Endothelial cell of umbilical vein (primary cell): ENCODE results near the gene HNRNPC. TPM values are rescaled to one million over a fixed set of nuclear protein-coding genes. Genes with fewer than 3 reads are reported as not detected.

Source experiments
- BruUV-seq: library from RNA; stranded (reverse); fragments of 400-500 nt; replicated peaks from 2 replicates; lab custom pipeline; 2021; lab: Mats Ljungman, UMichigan
- CTCF ChIA-PET: fragments of 300-600, 350-600 bp; sonication (Branson Sonifier 250); formaldehyde crosslinking; loops from one replicate; lab custom pipeline; 2021; ENCODE audit warnings: antibody characterized with exemption, inconsistent platforms; lab: Charles Lee
- POLR2A ChIA-PET: fragments of 300-600, 350-600 bp; sonication (Branson Sonifier 250); formaldehyde crosslinking; loops from one replicate; lab custom pipeline; 2021; ENCODE audit warnings: antibody characterized with exemption, inconsistent platforms; lab: Charles Lee
- DNase-seq: peaks from one replicate; pipeline ENCODE4 v3.0.0-alpha.2; 2011; ENCODE audit warnings: low read depth, low spot score
- FAIRE-seq: peaks from 2 replicates; lab custom pipeline; 2011; peaks lifted over from hg19 to GRCh38; lab: Jason Lieb, UNC
- H2AFZ ChIP-seq: 2 replicates; pipeline ENCODE4 v1.6.0; 2012; ENCODE audit warnings: low read depth, low read length, control low read depth, inconsistent platforms
- H3K27ac ChIP-seq: 2 replicates; pipeline ENCODE4 v1.5.1; 2011; ENCODE audit warnings: low read depth, mild to moderate bottlenecking, control low read depth, low read length, moderate library complexity; ENCODE audit not compliant: insufficient read depth
- H3K27me3 ChIP-seq, 2 experiments: 2 replicates each; pipeline versions ENCODE4 v1.6.0 to v1.6.1; 2011; ENCODE audit warnings: low read length in 2 of 2, mixed read lengths in 1 of 2; ENCODE audit not compliant: control insufficient read depth in 2 of 2, insufficient read depth in 2 of 2
- H3K36me3 ChIP-seq, 2 experiments: 2 replicates in 1 of 2; 3 replicates in 1 of 2; pipeline ENCODE4 v1.5.1; 2011; ENCODE audit warnings: low read length in 2 of 2, mild to moderate bottlenecking in 1 of 2, moderate library complexity in 1 of 2; ENCODE audit not compliant: control insufficient read depth in 2 of 2, insufficient read depth in 2 of 2; ENCODE audit errors: extremely low read depth in 1 of 2
- H3K4me1 ChIP-seq: 3 replicates; pipeline ENCODE4 v1.5.1; 2011; ENCODE audit warnings: mild to moderate bottlenecking, low read length; ENCODE audit not compliant: control insufficient read depth, insufficient read depth; ENCODE audit errors: extremely low read depth
- H3K4me2 ChIP-seq: 2 replicates; pipeline ENCODE4 v1.6.1; 2011; ENCODE audit warnings: low read length, control low read depth, mixed read lengths; ENCODE audit not compliant: insufficient read depth
- H3K4me3 ChIP-seq, 3 experiments: fragments of 200-600 bp in 1 of 3; sonication (generic), shearing (Covaris generic) in 1 of 3; replicated peaks in 1 of 3; 2 replicates each; pipeline ENCODE4 v1.5.1; 2011 to 2016; ENCODE audit warnings: control low read depth in 3 of 3, low read length in 3 of 3, mild to moderate bottlenecking in 2 of 3, inconsistent platforms in 1 of 3, low read depth in 1 of 3, moderate library complexity in 1 of 3; ENCODE audit not compliant: insufficient read depth in 1 of 3
- H3K79me2 ChIP-seq: 2 replicates; pipeline ENCODE4 v1.6.0; 2012; ENCODE audit warnings: low read length, inconsistent platforms; ENCODE audit not compliant: control insufficient read depth, insufficient read depth
- H3K9ac ChIP-seq: replicated peaks from 2 replicates; pipeline ENCODE3; 2011; ENCODE audit warnings: low read length, control low read depth; ENCODE audit not compliant: insufficient read depth; ENCODE audit errors: extremely low read depth
- H3K9me1 ChIP-seq: replicated peaks from 3 replicates; pipeline ENCODE4 v1.6.0; 2011; ENCODE audit warnings: mild to moderate bottlenecking, low read length; ENCODE audit not compliant: control insufficient read depth, insufficient read depth; ENCODE audit errors: extremely low read depth
- H3K9me3 ChIP-seq: replicated peaks from 2 replicates; pipeline ENCODE4 v1.5.1; 2012; ENCODE audit warnings: low read length, inconsistent platforms; ENCODE audit not compliant: control insufficient read depth, insufficient read depth
- H4K20me1 ChIP-seq: replicated peaks from 2 replicates; pipeline ENCODE3; 2011; ENCODE audit warnings: mild to moderate bottlenecking, low read length; ENCODE audit not compliant: control insufficient read depth, insufficient read depth; ENCODE audit errors: extremely low read depth
- EZH2 ChIP-seq: IDR thresholded peaks from 2 replicates; pipeline ENCODE4 v1.6.1; 2012; ENCODE audit warnings: borderline replicate concordance, low read depth, mild to moderate bottlenecking, moderate library complexity, low read length, inconsistent platforms; ENCODE audit not compliant: severe bottlenecking
- FOS ChIP-seq: IDR thresholded peaks from 2 replicates; pipeline ENCODE4 v1.6.1; 2011; ENCODE audit warnings: mild to moderate bottlenecking, low read length, moderate library complexity, borderline replicate concordance; ENCODE audit not compliant: insufficient read depth
- GATA2 ChIP-seq: IDR thresholded peaks from 2 replicates; pipeline ENCODE4 v1.7.0; 2011; ENCODE audit warnings: low read depth, mild to moderate bottlenecking, moderate library complexity, mixed read lengths, low read length; ENCODE audit not compliant: insufficient read length, insufficient read depth
- JUN ChIP-seq: IDR thresholded peaks from 2 replicates; pipeline ENCODE4 v1.6.1; 2011; ENCODE audit warnings: borderline replicate concordance, low read depth; ENCODE audit not compliant: insufficient read length, insufficient read depth
- MYC ChIP-seq: IDR thresholded peaks from one replicate; pipeline ENCODE4 v1.6.1; 2011; ENCODE audit warnings: mild to moderate bottlenecking, low read depth, low read length
- POLR2A ChIP-seq: IDR thresholded peaks from 2 replicates; pipeline ENCODE4 v1.6.1; 2012; ENCODE audit warnings: low read depth, mild to moderate bottlenecking, control low read depth, low read length
- POLR2AphosphoS5 ChIP-seq: IDR thresholded peaks from 2 replicates; pipeline ENCODE4 v1.6.1; 2012; ENCODE audit warnings: low read depth, mild to moderate bottlenecking, control low read depth, low read length, moderate library complexity; ENCODE audit not compliant: insufficient read depth
- dilution Hi-C: fragments of 300-500 bp; cut with MboI; formaldehyde crosslinking; loops from one replicate; pipeline ENCODE4 v1.15.0; 2019; ENCODE audit warnings: low sequenced_read_pairs; ENCODE audit not compliant: extremely low pct_ligation_motif_present
- intact Hi-C: fragments of 100-400 bp; cut with micrococcal nuclease; formaldehyde crosslinking; loops from one replicate; pipeline ENCODE4 v1.10.0; 2022
- polyA plus RNA-seq, 4 experiments: library from polyadenylated mRNA; depleted of rRNA in 3 of 4; stranded (reverse) in 3 of 4; unstranded in 1 of 4; fragments of >200 nt; gene quantifications; 2 replicates each; pipeline versions ENCODE4 v1.2.1 to v1.2.3, GENCODE V29; 2011 to 2012; ENCODE audit warnings: missing spikeins in 1 of 4
- total RNA-seq: library from RNA; stranded (reverse); gene quantifications from 2 replicates; pipeline ENCODE4 v1.2.3, GENCODE V29; 2021
- TF ChIP-seq, protein P1 (sequence below), 2 donors: IDR thresholded peaks; 1 replicate in 1 of 2; 2 replicates in 1 of 2; pipeline ENCODE4 v1.5.1; 2011; ENCODE audit warnings: low read length in 2 of 2, mild to moderate bottlenecking in 2 of 2, moderate library complexity in 2 of 2, control low read depth in 1 of 2, inconsistent platforms in 1 of 2, low read depth in 1 of 2; ENCODE audit not compliant: insufficient read depth in 1 of 2; ENCODE audit errors: extremely low read depth in 1 of 2
- TF ChIP-seq, protein P2 (sequence below): IDR thresholded peaks from 2 replicates; pipeline ENCODE4 v1.6.1; 2011; ENCODE audit not compliant: insufficient read depth, insufficient read length

Gene HNRNPC
- total and polyA plus RNA-seq, 2 donors (not counting 3 experiments of a cell fraction or from before 2014, with no cell fraction given) = 531 to 674 TPM

DNA sequence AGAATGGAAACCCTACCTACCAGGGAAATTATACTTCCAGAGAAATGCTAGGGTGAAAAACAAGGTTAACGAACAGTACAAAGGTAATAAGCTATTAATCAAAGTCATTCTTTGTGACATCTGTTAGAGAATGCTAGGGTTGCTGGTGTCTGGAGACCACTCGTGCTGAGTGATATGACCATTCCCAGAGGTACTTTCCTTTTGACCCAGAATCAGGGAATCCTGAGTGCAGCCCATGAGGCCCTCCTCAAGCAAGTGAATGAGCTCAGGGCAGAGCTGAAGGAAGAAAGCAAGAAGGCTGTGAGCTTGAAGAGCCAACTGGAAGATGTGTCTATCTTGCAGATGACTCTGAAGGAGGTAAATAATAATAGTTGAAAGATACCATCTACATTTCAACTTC, 42.4 kb upstream of the HNRNPC start:
- intact Hi-C loops = no loop called here
- DNase-seq (no peak), FAIRE-seq (no peak)
- Histone ChIP-seq H3K9ac (no peak overlapping the region), H3K4me2 (no peak overlapping the region), H4K20me1 (no peaks in the 10 kb centered on the region), H3K27ac (no peak overlapping the region), H3K9me3 (no peaks in the 10 kb centered on the region), H3K79me2 (no peaks in the 10 kb centered on the region), H3K4me1 (no peaks in the 10 kb centered on the region), H2AFZ (no peak overlapping the region), H3K27me3 (peaks cover 6% of the 10 kb centered on the region in 2 experiments), H3K9me1 (no peaks in the 10 kb centered on the region), H3K36me3 (no peaks in the 10 kb centered on the region), H3K4me3 (no peak overlapping the region)
- dilution Hi-C loops = no loop called here
- POLR2A ChIA-PET = no interaction called here
- TF ChIP-seq POLR2AphosphoS5 (no peak), GATA2 (no peak), MYC (no peak), EZH2 (no peak), JUN (no peak), POLR2A (no peak), FOS (no peak)
- TF ChIP-seq, protein P1, sequence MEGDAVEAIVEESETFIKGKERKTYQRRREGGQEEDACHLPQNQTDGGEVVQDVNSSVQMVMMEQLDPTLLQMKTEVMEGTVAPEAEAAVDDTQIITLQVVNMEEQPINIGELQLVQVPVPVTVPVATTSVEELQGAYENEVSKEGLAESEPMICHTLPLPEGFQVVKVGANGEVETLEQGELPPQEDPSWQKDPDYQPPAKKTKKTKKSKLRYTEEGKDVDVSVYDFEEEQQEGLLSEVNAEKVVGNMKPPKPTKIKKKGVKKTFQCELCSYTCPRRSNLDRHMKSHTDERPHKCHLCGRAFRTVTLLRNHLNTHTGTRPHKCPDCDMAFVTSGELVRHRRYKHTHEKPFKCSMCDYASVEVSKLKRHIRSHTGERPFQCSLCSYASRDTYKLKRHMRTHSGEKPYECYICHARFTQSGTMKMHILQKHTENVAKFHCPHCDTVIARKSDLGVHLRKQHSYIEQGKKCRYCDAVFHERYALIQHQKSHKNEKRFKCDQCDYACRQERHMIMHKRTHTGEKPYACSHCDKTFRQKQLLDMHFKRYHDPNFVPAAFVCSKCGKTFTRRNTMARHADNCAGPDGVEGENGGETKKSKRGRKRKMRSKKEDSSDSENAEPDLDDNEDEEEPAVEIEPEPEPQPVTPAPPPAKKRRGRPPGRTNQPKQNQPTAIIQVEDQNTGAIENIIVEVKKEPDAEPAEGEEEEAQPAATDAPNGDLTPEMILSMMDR (IDR thresholded peaks at IDR 0.05; ENCODE audit: extremely low read depth in 1 of 2, insufficient read depth in 1 of 2, low read depth in 1 of 2, low read length in 2 of 2) = no peak
- TF ChIP-seq, protein P2, sequence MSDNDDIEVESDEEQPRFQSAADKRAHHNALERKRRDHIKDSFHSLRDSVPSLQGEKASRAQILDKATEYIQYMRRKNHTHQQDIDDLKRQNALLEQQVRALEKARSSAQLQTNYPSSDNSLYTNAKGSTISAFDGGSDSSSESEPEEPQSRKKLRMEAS = no peak
- BruUV-seq = no TSS peak
- CTCF ChIA-PET = interaction anchor here (1.0 to 1.5 kb wide), 4 partner anchors 9 to 31 kb away, joined by 3 to 4 read pairs (median 4); no protein-coding TSS in a partner anchor
